K562 (cell line): ENCODE results near the gene FOXA3. TPM values are rescaled to one million over a fixed set of nuclear protein-coding genes. Genes with fewer than 3 reads are reported as not detected.

ENCODE experiments used
- COPS2 ChIP-seq: fragments of 450-650 bp; conservative IDR thresholded peaks from 2 replicates; pipeline ENCODE4 v1.6.1; 2016; ENCODE audit warnings: mild to moderate bottlenecking, moderate library complexity
- DLX4 ChIP-seq: fragments of 250-450 bp; sonication (Bioruptor Pico); IDR thresholded peaks from 2 replicates; pipeline ENCODE4 v1.6.1; 2021; ENCODE audit warnings: mild to moderate bottlenecking
- EHMT2 ChIP-seq: fragments of 450-650 bp; IDR thresholded peaks from 2 replicates; pipeline ENCODE4 v1.6.1; 2018; ENCODE audit warnings: antibody characterized with exemption
- ELK1 ChIP-seq: sonication (generic); formaldehyde crosslinking; IDR thresholded peaks from 2 replicates; pipeline ENCODE4 v1.8.1; 2022; ENCODE audit warnings: missing genetic modification reagents
- GTF2B ChIP-seq: IDR thresholded peaks from 2 replicates; pipeline ENCODE4 v1.6.1; 2011; ENCODE audit not compliant: insufficient read length; ENCODE audit errors: extremely low read depth
- HNRNPL ChIP-seq: fragments of 200-400 bp; formaldehyde crosslinking; IDR thresholded peaks from 2 replicates; pipeline ENCODE4 v1.6.1; 2017; ENCODE audit warnings: low read depth, mild to moderate bottlenecking, low read length
- MAFK ChIP-seq: IDR thresholded peaks from 2 replicates; pipeline ENCODE4 v1.6.1; 2011; ENCODE audit warnings: low read length, improper control_type of control experiment
- PATZ1 ChIP-seq: fragments of 250-450 bp; sonication (Bioruptor Pico); IDR thresholded peaks from 2 replicates; pipeline ENCODE4 v1.5.0; 2020; ENCODE audit warnings: mild to moderate bottlenecking, borderline replicate concordance
- POLR2AphosphoS2 ChIP-seq: IDR thresholded peaks from 2 replicates; pipeline ENCODE4 v1.6.1; 2012; ENCODE audit warnings: low read length, improper control_type of control experiment
- SMARCE1 ChIP-seq: fragments of 450-650 bp; IDR thresholded peaks from 2 replicates; pipeline ENCODE4 v1.7.1; 2016; ENCODE audit warnings: mild to moderate bottlenecking
- SREBF1 ChIP-seq: fragments of 150-350 bp; IDR thresholded peaks from 2 replicates; pipeline ENCODE4 v1.6.1; 2014; ENCODE audit warnings: antibody characterized with exemption, low read depth, low read length, borderline replicate concordance
- ZBTB40 ChIP-seq, 2 experiments: fragments of 450-650 bp in 1 of 2; sonication (generic) in 1 of 2; formaldehyde crosslinking in 1 of 2; IDR thresholded peaks; 2 replicates each; pipeline versions ENCODE4 v1.7.1 to v1.9.0; 2016 to 2022; ENCODE audit warnings: inconsistent platforms in 1 of 2, mild to moderate bottlenecking in 1 of 2, missing genetic modification reagents in 1 of 2
- ZFP30 ChIP-seq: fragments of 250-450 bp; sonication (Bioruptor Pico); IDR thresholded peaks from 2 replicates; pipeline ENCODE4 v1.8.0; 2022; ENCODE audit warnings: moderate library complexity, mild to moderate bottlenecking, inconsistent platforms, borderline replicate concordance
- polyA plus RNA-seq, 8 experiments: library from polyadenylated mRNA; depleted of rRNA in 4 of 8; stranded (reverse) in 5 of 8; unstranded in 3 of 8; fragments of >200 nt; fragmentation: Nextera tagmentation in 2 of 8; fragmentation: Illumina TruSeq in 1 of 8; extraction: Ambion mirVana in 2 of 8; extraction: Trizol in 1 of 8; gene quantifications; 2 replicates each; pipeline versions ENCODE4 v1.2.1 to v1.2.3, GENCODE V29; 2011 to 2014; ENCODE audit warnings: inconsistent platforms in 1 of 8, missing spikeins in 1 of 8
- total RNA-seq, 7 experiments: library from RNA; depleted of rRNA in 6 of 7; stranded (reverse); fragments of >200 nt in 6 of 7; fragmentation: Illumina TruSeq in 2 of 7; extraction: Trizol in 2 of 7; gene quantifications; 2 replicates each; pipeline versions ENCODE4 v1.2.1 to v1.2.3, GENCODE V29; 2011 to 2021; ENCODE audit warnings: low replicate concordance in 1 of 7

The FOXA3 gene
- total and polyA plus RNA-seq, 9 of the 15 experiments (the other 6 are each of a cell fraction or from before 2014, with no cell fraction given), result 1.3 to 15.5 (median 4.7) TPM

- TF ChIP-seq ZBTB40 (IDR thresholded peaks at IDR 0.05) (no peak), ZBTB40 (CRISPR knock-in tag; IDR thresholded peaks at IDR 0.05) (no peak), PATZ1 (CRISPR knock-in tag) (no peak), HNRNPL (no peak), ELK1 (CRISPR knock-in tag) (no peak), POLR2AphosphoS2 (peak; percentile 92; the same call in 1 of the 2 replicates), COPS2 (no peak), EHMT2 (no peak), SREBF1 (peak; percentile 62; the same call in 1 of the 2 replicates), MAFK (no peak), DLX4 (CRISPR knock-in tag) (no peak), GTF2B (no peak), ZFP30 (CRISPR knock-in tag) (no peak), SMARCE1 (no peak; the same call in 1 of the 2 replicates)
Measured at GRCh38 chr19:45817010-45817724, 47.0 kb upstream of the FOXA3 start (continued).
